NOMO-1 (cell line): Measurements from ENCODE around the gene BUB1.
"Not testable (repeated sequence)": the region's sequence is repeated elsewhere in the genome, so short reads cannot be mapped to it uniquely, and the experiment has no call there.

Experiments
- DNase-seq, 2 experiments: peaks; one replicate each; lab custom pipeline; 2025; ENCODE audit not compliant: unreplicated experiment in 2 of 2; lab: John Stamatoyannopoulos, UW

Gene BUB1

GRCh38 chr2:110608788-110609502, 68.9 kb downstream of the BUB1 start:
- not testable (repeated sequence) for DNase-seq

- DNase-seq: not testable (repeated sequence)
Observed at GRCh38 chr2:110605057-110605456, 72.8 kb downstream of the BUB1 start.

GRCh38 chr2:110603917-110604591, 73.8 kb downstream of the BUB1 start:
- DNase-seq: not testable (repeated sequence)

GRCh38 chr2:110602139-110602538, 75.7 kb downstream of the BUB1 start:
- DNase-seq: not testable (repeated sequence)

DNA sequence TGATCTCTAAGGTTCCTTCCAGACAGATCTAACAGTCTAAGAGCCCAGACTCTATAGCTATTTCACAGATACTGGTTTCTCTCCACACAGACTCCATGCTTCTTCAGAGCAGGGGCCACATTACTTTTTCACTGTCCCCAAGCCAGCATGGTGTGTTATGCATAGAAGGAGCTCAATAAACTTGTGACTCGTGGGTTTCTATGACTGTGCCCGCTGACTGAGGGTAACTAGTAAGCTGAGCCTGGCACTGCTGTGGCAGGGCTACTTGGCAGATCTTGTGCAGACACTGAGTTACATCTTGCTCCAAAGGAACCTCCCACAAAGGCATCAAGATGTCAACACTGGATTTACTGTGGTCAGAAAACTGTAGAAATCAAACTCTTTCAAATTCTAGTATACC, 85.9 kb downstream of the BUB1 start:
- not testable (repeated sequence) for DNase-seq

DNA sequence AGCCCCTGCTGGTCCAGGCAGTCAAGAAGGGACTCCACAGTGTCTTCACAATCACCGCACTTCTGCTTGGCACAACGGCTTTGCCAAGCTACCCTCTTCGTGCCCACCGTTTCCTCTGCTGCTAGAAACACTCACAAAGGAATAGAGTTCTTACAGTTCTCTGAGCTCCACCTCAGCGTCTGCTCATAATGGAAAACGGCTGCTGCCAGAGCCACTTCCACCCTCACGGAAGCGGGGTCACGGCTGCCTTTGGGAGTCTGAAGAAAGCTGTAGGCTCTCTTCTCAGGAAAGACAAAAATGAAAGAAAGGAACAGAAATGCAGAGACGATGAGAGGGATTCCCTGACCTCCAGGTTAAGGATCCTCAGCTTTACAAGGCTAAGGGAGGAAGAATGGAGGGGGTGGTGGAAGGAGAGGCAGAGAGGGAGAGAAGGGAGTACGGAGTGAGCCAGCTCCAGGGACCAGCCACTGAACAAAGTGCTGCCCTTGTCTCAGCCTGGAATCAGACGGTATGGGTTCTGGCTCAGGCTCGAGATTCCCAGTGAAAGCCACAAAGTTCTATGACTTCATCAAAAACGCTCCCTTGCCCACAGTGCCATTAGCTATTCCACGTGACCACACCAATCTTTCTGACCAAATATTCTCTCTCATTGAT, 88.1 kb downstream of the BUB1 start:
- not testable (repeated sequence) for DNase-seq

DNA sequence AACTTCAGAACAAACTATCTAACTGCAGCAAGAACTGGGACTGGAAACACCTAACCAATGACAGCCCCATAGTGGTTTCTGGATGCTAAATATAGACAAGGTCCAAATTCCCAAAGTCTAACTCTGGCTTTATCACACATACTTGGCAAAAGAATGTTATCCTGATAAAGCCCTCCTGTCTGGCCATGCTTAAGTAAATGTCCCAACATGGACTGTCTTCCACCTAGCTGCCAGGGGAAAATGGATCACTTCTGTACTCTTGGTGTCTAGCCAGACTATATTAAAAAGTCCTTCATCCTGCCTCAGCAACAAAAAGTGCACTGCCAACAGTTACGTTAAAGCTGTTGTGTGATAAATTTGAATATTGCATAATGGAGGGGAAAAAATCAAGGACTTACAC, 89.3 kb downstream of the BUB1 start:
- not testable (repeated sequence) for DNase-seq
